ENCODE measurements around the gene CACNA2D4.

The CACNA2D4 gene

DNA sequence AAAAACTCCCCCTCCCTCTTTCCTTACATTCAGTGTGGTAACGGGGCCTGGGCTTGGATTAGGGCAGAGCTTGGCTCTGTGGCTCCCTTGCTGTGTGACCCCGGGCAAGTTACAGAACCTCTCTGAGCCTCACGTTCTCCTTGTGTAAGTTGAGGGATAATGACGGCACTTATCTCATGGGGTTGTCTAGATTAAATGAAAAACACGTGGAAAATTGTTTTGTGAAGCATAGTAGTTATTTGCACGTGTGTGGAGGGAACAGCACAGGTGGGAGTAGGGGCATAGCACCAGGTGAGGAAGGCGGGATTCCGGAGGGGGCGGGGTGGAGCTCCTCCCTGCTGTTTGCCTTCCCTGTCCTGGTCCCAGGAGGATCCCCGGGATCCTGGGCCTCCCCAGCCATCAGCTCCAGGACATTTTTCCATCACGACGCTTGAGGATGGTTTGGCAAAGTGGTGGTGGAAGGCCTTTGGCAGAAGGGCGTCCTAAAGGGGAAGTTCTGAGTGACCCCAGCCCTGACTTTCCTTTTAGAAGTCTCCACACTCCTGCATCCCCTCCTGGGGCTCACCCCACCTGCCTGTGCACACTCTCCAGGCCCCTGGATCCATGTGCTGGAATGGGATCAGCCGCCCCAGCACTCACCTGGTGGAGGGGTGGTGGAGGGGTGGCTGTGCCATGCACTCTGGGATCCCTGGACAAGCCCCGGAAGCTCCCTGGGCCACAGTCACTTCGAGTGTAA lies 75.4 kb downstream of the CACNA2D4 start:
- no peak for DNase-seq

DNA sequence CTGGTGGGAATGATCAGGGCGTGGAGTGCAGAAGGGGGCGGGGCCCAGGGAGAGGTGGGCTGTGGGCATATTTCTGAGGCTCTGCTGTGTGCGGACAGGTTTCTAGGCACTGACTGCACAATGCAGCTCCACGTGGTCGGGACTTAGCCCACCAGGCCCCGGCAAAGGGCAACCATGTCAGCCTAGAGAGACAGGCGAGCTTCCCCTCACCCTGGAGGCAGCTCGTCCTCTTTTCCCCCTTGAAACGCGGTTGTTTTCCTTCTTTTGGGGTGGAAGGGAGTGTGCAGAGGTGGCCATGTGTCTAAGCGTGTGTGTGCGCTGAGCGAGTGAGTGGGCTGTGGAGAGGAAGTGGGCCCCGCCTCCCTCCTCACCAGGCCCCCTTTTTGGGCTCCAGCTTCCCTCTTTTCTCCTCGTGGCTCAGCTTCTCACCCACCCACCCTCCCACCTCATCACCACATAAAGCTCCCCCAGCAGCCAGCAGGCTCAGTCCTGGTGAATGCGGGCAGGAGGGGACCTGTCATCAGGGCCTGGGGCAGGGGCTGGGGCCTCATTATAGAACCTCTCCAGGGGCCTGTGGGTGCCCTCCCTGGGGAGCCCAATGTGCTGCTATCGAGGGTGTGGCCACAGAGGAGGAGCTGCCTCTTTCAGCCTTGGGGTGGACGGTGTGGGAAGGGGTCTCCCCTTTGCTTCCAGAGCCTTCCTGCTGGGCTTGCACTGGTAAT lies 76.1 kb downstream of the CACNA2D4 start:
- DNase-seq, result no peak

DNA sequence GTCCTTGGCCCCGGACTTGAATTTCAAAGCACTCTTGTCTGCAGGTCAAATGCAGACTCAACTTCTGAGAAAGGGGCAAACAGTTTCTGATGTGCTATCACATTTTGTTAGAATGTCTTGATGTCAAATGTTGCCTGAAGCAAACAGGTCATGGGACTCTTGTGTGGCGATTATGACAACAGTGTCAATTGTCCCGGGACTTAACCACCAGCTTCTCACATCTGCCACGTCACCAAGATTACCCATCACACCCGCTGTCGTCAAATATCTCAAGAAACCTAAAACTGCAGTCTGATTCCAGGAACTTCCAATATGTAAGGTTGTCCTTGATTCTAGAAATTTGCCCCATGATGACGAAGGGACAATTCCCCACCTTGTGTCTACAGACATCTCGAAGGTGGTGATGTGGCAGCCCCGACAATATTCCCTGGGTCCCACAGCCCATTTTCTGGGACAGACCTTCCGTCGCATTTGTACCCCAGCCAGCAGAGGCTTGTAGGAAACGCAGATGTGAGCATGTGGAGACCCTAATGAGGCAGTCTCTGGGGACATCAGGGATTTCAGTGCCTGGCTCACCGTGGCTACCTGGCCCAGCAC lies 76.8 kb downstream of the CACNA2D4 start:
- DNase-seq, result no peak

DNA sequence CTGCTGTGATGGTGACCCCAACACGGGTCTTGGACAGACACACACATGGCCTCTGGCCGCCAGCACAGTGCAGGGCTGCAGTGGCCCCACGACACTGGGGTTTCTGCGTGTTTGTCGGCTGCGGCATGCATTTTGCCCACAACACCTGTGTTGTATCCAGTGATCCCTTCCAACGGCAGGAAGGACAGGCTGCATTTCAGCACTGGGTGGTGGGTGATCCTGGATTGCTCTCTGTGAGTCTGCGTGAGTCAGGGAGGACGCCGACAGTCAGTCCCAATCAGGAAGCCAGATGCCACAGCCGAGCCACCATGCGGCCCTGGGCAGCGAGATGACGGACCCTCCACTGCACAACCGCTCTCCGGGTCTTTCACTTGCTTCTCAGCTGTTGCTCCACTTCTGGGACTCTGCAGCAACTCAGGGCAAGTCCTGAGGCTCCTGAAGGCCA lies 77.4 kb downstream of the CACNA2D4 start:
- DNase-seq, result no peak

DNA sequence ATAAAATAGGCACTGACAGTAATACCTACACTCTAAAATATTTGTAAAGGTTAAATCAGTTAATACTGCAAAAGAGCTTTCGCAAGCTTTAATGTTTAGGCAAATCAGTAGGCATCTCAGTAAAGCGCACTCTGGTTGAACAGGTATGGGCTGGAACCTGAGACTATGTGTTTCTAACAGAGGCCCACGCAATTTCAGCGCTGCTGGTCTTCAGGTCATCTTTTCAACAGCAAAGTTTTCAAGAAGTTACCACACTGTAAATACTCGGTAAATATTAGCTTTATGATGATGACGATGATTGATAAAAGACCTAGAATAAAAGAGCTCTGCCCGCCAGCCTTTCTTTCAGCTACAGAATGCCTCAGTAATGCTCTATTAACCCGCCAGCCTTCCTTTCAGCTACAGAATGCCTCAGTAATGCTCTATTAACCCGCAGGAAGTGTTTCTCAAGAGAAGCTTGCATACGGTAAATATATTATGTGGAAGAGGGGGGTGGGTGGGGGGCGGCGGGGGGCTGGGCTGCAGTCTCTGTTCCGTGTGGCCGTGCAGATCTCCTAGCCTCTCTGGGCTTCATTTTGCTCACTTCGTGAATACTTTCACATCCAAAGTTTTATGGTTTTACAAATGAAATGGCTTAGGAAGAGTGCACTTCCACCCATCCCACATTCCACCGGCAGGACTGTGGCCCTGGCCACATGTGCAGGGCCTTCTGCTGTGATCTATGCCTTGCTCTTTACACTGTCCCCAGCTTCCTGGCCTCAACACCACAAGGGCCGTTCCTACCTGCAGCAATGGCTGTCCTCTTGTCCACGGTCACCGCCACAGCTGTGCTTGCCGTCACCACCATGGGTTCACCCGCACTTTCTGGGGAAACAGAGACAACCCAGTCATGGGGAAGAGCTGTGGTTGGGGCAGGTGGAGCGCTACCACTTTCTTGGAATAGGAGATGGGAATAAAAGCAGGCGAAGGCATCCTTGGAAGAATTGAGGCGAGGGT lies 78.2 kb downstream of the CACNA2D4 start:
- DNase-seq, result no peak

DNA sequence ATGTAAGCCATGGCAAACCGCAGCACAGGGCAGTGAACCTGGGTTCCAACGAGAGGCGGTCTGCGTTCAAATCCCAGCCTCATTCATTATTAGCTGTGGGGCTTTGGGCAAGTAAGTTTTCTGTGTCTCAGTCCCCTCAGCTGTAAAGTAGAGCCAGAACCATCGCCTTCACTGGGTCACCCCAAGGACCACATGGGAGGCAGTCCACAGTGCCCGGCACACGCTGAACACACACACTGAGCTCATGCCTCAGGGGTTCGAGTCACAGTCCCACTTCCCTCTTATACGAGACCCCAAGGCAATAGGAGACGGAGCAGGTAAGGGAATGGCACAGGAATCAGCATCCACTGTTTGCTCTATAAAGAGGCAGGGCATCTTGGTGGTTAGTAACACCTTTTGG lies 79.0 kb downstream of the CACNA2D4 start:
- no peak for DNase-seq

DNA sequence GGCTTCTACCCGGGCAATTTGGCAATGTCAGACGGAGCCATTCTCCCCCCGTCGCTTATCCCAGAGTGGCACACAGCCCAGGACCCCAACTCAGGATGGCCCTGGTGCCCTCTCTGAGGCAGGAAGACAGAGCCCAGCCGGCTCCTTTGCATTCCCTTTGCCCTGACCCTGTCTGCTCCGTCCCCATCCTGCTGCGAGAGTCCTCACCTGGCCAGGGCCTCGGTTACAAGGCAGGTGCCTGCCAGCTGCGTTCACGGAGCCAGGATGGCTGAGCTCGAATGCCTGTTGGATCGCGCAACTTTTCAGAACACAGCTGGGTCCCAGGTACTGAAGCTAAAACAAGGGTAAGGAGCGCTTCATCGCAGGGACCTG lies 79.5 kb downstream of the CACNA2D4 start:
- DNase-seq, result no peak

DNA sequence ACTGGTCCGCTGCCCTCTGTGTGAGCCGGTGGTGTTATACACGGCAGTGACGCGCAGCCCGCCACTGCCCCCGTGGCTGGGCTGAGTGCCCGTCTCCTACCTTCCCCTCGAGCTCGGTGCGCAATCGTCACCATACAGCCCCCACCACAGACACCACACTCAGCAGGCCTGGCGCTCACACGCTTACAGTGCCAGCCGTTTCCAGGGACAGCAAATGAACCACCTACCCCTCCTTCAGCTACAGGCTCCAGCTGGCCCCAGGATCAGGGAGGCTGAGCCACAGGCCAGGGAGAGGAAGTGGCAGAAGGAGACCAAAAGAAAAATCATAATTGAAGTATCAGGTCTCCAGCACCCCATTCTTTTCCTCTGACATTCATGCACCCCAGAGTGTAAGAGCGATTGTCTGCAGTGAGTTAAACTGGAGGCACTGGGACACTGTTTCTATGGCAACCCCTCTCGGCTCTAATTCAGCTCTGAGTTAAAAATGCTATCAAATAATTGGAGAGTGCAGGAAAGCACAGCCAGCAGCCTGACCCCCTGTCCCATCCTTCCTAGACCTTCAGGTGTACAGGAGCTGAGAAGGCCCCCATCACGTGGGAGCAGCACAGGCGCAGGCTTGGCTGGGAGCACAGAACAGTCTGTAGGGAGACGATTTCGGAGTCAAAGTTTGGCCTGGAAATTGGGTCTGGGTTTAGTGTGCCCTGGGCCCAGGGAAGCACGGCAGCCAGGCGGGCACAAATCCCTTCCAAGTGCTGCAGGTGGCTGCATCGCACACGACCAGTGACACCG lies 80.1 kb downstream of the CACNA2D4 start:
- DNase-seq, result no peak

DNA sequence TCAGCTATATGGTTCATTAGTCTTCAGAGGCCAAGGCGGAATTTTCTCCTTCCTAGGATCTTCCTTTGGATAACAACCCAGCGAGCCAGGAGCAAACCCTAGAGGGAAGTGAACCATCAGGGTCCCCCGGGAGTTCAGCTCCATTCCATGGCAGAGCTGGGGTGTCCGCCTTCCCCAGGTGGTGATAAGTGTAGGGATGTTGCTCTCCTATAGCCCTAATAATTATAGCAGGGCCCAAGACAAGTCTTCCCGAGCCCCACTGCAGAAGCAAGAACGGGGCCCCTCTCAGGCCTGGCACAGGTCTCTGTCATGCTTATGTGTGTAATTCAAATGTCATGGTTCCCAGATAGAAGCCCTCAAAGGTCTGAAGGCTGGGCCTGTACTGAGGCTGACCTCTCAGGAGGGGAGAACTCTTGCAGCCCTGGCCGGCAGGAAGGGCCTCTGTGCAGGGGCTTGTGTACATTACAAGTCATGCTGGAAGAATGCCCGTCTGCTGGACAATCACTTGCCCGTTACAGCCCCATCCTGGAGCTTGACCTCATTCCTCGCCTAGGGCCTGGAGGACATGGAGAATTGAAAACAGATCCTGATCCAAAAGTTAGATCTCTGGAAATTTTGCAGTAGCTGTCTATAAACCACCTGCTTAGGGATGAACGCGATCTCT lies 80.8 kb downstream of the CACNA2D4 start:
- no peak for DNase-seq

DNA sequence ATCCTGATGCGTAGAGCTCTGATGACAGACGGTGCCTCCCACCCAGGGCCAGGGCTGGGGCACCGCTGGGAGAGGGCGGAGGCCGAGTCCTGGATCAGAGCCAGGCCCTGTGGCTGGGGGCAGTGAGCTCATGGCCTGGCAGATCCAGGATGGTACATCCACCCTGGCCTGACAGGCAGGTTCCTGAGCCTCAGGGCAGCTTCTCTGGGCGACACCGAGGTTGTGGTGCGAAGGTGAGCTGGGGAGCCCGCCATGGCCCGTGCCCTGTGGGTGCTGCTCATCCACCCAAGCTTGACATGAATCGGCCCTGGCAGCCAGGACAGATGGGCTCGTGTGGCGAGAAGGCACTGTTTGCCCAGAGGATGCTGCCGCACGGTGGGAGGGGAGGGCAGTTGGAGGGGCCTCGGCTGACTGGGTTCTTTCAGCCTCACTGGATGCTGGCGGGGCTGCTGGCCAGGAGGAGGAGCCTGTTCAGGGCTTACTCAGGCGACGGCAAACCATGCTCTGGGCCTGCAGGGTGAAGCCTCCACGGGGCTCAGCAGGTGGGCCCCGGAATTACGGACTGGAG lies 81.5 kb downstream of the CACNA2D4 start:
- DNase-seq, result no peak

DNA sequence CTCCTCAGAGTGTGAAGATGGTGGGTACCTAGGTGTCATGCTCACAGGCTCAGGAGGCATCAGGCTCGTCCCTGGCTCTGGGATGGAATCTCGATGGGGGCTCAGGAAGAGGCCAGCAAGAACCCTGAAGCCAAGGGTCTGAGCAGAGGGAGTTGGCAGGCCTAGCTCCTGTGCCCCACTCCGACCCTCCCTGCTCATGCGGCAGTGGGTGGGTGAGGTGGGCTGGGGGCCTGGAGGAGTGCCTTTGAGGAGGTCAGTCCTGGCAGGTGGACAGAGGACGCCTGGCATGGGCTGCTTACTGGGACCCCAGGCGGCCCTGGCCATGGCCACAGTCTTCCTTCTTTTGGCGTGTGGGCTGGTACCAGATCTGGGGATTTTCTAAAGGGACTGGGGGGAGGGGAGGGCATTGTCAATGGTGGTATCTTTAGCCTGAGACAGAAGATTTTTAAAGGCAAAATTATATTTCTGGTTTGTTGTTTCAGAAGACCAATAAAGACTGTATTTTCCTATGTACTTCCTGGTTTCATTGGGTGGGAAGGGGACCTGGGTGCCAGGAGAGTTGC lies 82.1 kb downstream of the CACNA2D4 start:
- no peak for DNase-seq

DNA sequence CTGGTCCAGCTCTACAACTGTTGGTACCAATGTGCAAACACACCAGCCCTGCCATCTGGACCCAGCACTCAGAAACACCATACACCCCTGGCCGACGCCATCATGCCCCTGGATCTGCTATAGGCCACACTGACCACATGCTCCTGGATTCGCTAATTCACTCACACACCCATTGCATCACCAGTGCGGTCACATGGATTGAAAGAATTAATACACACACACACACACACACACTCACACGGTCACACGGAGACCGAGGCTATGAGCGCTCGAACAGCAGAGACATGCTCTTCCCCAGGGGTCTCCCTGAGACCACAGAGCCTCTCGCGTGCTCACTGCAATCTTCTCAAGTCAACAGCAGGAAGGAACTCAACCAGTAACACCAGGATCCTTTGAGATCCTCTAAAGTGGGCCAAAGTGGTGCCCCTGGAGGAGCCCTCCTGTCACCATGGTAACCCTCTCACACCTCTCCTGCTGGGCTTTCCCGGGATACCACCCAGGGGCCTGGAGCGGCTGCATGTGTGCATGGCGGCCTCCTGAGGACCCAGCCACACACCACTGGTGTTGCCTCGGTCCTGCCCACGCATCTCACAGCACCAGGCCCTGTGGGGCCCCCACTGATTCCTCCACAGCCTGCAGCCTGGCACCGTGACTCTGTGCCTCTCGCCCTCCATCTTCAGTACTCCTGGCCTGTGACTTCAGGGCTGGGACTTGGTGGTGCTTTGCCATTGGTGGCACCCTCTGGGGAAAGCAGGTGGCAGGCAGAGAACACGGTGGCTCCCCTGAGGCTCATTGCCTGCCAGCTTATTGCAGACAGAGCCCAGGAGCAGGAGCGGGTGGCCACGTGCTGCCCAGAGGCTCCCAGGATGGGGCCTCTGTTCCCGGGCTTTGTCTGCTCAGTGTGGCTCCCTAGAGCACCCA lies 83.0 kb downstream of the CACNA2D4 start:
- DNase-seq, result no peak

DNA sequence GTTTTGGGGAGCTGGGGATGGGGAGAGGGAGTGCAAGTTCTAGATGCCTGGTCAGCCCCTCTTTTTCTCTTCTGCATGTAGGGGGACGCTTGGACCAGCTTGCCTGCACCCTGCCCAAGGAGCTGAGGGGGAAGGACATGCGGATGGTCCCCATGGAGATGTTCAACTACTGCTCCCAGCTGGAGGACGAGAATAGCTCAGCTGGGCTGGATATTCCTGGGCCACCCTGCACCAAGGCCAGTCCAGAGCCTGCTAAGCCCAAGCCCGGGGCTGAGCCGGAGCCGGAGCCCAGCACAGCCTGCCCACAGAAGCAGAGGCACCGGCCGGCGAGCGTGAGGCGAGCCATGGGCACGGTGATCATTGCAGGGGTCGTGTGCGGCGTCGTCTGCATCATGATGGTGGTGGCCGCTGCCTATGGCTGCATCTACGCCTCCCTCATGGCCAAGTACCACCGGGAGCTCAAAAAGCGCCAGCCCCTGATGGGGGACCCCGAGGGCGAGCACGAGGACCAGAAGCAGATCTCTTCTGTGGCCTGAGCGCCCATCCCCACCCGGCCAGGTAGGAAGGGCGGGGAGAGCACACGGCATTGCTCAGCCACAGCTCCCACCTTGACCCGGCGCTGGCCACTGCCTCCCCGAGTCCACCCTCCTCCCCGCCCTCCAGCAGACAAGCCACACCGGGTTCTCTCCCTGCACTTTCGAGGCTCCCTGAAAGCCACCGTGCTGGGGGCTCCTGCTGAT lies 84.1 kb downstream of the CACNA2D4 start:
- DNase-seq, result no peak

DNA sequence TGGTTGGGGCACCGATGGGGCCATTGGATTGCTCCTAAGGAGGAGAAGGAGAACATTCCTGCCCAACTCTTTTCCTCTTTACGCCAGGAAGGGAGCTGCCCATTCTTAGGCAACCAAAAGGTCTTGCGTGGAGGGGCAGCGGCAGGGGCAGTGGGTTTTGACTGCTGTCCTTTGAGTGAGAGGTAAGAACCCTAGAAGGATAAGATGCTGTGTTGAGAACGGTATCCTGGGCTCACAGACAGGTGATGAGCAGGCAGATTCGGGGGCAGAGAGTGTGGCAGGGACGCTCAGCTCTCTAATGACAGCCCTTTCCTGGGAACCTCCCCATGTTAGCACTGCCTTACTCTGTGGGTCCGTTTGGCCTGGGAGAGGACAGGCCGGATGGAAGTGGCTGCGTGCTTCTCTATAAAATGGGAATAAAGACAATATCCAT lies 84.8 kb downstream of the CACNA2D4 start:
- DNase-seq, result no peak

DNA sequence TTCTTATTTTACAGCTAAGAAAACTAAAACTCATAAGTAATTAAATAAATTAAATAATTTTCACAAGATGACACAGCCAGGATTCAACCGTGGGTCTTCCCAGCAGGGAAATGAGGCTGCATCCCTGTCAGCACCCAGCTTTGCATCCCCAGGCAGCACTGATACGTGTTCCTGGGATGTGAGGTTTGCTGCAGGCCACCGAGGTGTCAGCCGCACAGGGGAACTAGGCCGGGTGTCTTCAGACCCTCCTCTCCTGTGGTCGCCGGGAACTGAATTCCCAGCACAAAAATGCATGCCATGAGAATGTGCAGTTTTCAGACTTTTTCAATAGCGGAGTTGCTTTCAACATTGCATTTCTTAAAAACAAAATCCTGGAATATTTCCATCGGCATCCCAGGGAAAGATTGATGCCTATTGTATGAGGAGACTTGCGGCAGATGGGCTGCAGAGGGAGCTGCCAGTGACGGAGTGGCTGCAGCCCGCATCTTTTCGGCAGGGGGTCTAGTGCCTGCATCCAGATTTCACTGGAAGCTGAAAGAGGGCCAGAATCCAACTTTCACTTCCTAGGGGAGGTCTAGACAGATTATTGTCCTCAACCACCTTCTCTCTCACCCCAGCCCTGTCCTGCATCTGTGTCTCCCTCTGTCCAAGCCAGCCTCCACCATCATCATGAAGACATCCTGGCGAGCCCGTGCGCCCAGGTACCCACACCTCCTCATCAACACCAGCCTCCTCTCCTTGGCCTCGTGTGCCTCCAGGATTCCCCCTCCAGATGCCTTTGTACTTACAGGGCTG lies 85.5 kb downstream of the CACNA2D4 start:
- DNase-seq, result no peak

DNA sequence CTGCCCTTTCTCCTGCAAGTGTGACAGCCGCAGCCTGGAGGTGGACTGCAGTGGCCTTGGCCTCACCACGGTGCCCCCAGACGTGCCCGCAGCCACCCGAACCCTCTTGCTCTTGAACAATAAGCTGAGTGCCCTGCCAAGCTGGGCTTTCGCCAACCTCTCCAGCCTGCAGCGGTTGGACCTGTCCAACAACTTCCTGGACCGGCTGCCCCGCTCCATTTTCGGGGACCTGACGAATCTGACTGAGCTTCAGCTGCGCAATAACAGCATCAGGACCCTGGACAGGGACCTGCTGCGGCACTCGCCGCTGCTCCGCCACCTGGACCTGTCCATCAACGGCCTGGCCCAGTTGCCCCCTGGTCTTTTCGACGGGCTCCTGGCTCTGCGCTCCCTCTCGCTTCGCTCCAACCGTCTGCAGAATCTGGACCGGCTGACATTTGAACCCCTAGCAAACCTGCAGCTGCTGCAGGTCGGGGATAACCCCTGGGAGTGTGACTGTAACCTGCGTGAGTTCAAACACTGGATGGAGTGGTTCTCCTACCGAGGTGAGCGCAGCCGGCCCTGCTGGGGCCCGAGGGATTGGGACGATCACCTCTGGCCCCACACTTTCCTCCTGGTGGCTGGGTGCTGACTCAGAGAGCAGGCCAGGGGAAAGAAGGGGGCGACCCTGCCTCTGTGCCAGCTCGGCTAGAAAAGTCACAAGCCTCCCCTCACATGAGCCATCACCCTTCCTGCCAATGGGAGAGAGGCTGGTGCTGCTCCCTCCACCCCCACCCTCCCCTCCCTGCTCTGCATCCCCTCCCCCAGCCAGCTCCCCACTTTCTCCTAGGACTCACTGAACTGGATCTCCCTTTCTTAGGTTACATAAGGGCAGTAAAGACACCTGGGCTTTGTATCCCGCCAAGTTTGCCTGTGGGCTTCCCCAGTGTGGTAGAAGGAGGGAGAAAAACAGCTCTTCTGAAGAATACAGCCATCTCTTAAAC lies 87.2 kb downstream of the CACNA2D4 start:
- DNase-seq, result no peak

DNA sequence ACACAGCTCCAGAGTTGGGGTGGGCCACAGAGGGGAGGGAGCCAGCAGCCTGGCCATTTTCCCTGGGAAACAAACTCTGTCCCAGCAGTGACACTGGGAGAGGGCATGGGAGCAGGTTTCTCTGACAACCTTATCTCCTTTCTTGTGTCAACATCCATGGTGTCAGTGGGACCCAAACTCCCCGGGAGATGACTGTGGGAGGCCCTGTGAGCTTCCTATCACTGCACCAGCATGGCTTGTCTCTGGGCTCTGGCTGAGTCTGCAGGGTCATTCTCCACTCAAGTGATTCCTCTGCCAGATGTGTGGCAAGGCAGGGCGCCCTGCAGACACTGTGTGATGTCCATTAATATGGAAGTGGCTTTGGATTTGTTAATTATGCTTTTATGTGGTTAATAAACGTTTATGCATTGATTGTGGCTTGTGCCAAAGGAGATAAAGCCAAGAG lies 88.0 kb downstream of the CACNA2D4 start:
- no peak for DNase-seq

All from activated CD4-positive, alpha-beta T cell treated with anti-CD3 and anti-CD28 coated beads, Interleukin-2, Interleukin-6, amounts not matched to agents 100 ng/mL and 50 ng/mL, durations not matched to agents 16 hours and 8 hours (primary cell).